NB4 (cell line): ENCODE measurements around the gene KCNJ8.

Experiments
- DNase-seq: peaks from one replicate; pipeline ENCODE4 v3.0.0; 2010; ENCODE audit warnings: low read depth
- H3K4me3 ChIP-seq: one replicate; pipeline ENCODE4 v1.5.1; 2011; ENCODE audit warnings: mild to moderate bottlenecking, low read depth, low read length, moderate library complexity
- MYC ChIP-seq: IDR thresholded peaks from 2 replicates; pipeline ENCODE4 v1.6.1; 2011; ENCODE audit warnings: low read depth, low read length
- POLR2A ChIP-seq: IDR thresholded peaks from 2 replicates; pipeline ENCODE4 v1.6.1; 2011; ENCODE audit warnings: mild to moderate bottlenecking; ENCODE audit not compliant: insufficient read length; ENCODE audit errors: extremely low read depth
- TF ChIP-seq, protein P1 (sequence below): IDR thresholded peaks from 2 replicates; pipeline ENCODE4 v1.6.1; 2011; ENCODE audit warnings: low read depth, low read length
- TF ChIP-seq, protein P2 (sequence below): IDR thresholded peaks from one replicate; pipeline ENCODE4 v1.5.1; 2012; ENCODE audit warnings: low read depth, low read length

Gene KCNJ8

DNA sequence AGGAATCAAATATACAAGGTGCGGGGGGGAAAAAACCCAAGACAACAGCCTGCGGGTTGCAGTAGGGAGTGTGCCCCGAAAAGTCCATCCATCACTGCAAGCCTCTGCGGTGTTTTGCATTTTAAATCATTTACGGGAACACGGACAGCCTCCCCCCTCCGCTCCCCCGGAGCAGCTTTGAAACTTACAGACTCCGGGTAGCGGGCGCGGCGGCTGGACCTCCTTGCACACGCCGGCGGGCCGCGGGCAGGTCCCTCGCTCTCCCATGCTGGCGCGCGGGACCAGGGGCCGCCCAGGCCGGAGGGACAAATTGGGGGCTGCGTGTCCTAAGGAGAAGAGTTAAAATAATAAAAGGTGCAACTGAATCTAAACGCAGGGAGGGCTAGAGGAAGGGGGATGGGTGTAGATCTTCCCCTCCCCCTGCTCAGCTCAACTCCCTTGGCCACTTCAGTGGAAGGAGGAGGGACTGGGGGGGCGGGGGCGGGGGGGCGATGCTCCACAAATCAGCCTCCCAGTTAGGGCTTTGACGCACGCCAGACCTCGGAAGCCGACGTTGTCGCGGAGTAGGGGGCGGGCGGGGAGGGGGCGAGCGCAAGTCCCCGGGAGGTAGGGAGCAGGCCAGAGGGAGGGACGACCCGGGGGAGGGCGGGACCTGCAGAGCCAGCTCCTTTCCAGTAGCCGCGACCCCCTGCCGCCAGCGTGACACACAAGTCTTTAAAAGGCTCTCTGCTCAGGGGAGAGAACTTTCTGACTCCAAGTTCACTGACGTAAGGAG, at the start of gene KCNJ8:
Gene KCNJ8, minus strand, starts transcription at position 349 of the 775 bp plus-strand sequence. CDS start 1,090 bp downstream, outside the sequence.
- H3K4me3 ChIP-seq = no peak within 1 kb of the TSS
- TF ChIP-seq MYC = no peak
- TF ChIP-seq, protein P1, sequence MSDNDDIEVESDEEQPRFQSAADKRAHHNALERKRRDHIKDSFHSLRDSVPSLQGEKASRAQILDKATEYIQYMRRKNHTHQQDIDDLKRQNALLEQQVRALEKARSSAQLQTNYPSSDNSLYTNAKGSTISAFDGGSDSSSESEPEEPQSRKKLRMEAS = no peak
- no peak for TF ChIP-seq POLR2A
- TF ChIP-seq, protein P2, sequence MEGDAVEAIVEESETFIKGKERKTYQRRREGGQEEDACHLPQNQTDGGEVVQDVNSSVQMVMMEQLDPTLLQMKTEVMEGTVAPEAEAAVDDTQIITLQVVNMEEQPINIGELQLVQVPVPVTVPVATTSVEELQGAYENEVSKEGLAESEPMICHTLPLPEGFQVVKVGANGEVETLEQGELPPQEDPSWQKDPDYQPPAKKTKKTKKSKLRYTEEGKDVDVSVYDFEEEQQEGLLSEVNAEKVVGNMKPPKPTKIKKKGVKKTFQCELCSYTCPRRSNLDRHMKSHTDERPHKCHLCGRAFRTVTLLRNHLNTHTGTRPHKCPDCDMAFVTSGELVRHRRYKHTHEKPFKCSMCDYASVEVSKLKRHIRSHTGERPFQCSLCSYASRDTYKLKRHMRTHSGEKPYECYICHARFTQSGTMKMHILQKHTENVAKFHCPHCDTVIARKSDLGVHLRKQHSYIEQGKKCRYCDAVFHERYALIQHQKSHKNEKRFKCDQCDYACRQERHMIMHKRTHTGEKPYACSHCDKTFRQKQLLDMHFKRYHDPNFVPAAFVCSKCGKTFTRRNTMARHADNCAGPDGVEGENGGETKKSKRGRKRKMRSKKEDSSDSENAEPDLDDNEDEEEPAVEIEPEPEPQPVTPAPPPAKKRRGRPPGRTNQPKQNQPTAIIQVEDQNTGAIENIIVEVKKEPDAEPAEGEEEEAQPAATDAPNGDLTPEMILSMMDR = no peak
- DNase-seq = peak; percentile 39

DNA sequence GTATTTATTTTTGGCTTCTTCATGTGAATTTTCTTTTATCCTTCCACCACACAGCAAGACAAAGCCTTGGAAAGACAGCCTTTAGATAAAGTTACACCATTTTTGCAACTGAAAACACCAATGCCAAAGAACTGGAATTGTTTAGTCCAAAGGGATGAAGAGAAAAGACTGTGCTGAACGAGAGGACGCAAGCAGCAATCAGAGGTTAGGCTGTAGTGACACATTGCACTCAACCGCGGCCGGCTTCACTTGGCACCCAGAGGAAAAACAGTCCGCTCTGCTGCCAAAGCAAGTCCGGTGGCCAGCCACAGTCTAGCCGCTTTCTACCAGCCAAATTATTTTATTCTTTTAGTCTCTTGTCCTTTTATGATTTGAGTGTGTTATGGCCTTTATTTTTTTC, 49.1 kb upstream of the KCNJ8 start:
- no peak for DNase-seq
- TF ChIP-seq, protein P2 = no peak
- TF ChIP-seq POLR2A = no peak
- TF ChIP-seq MYC = no peak
- TF ChIP-seq, protein P1 = no peak
- no peak overlapping the region for H3K4me3 ChIP-seq

DNA sequence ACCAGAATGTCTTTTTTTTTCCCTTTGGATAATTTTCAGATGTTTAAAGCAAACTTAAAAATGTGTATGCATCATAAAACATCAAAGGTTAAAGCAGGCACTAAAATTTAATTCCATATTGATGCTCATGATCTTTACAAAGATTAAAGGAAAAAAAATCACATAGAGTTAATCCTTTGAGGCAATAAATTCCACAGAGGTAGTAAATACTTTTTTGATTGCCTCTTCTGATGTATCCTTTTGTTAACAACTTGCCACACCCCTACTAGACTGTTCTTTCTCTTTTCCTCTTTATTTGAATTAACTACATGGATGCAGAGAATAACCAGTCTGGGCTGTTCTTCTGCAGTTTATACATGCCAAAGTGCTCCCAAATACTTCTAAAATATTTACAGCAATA, 45.2 kb upstream of the KCNJ8 start:
- TF ChIP-seq, protein P1 = no peak
- TF ChIP-seq MYC = no peak
- TF ChIP-seq, protein P2 = no peak
- TF ChIP-seq POLR2A = no peak
- DNase-seq = no peak

DNA sequence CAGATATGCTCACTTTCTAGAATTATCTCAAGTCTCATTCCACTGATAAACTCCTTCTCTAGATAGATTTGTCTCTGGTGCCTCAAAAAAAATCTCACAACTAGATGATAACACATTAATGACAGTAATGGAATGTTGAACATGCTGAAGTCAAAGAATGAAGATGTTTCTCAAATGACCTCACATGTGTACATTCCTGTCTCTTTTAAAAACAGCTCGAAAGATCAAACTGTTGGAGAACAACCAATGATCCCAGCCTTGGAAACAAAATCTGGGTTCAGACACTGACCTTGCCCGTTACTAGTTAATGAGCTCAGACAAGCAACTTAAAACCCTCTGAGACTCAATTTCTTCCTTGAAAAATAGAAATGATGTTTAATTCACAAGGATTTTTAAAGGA, 44.7 kb upstream of the KCNJ8 start:
- no peak overlapping the region for H3K4me3 ChIP-seq
- no peak for DNase-seq
- TF ChIP-seq MYC (no peak), POLR2A (no peak)
- TF ChIP-seq, protein P2 = no peak
- TF ChIP-seq, protein P1 = no peak

More for the DNA sequence above, 45.2 kb upstream of the KCNJ8 start:
- no peak overlapping the region for H3K4me3 ChIP-seq

DNA sequence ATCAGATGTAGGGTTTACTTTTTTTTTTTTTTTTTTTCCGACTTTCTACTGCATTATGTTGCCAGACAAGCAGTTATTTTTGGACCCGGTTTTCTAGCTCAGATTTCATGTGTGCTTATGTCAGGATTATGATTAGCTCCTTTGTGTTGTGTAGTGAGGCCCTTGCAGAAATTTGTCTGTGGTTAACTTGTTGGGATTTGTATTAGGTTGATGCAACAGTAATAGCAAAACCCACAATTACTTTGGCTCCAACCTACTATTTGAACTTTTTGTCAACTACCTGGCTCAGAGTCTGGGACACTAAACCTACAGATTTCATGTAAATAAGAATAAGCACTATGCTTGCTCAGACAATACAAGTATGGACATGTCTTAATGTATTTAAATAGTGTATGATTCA, 44.1 kb upstream of the KCNJ8 start:
- H3K4me3 ChIP-seq = no peak overlapping the region
- DNase-seq = no peak
- TF ChIP-seq, protein P2 = no peak
